K562 (cell line): Measurements from ENCODE around the gene KIRREL1. TPM values are rescaled to one million over a fixed set of nuclear protein-coding genes. Genes with fewer than 3 reads are reported as not detected.

Source experiments
- ATAC-seq: fragments of 200-7000 bp; cut with Tn5 transposase; 3 replicates; pipeline ENCODE4 v1.9.1; 2020; ENCODE audit warnings: moderate library complexity
- BruUV-seq: library from RNA; stranded (reverse); fragments of 400-500 nt; replicated peaks from 2 replicates; lab custom pipeline; 2021; lab: Mats Ljungman, UMichigan
- CTCF ChIA-PET: fragments of 300-600 bp; formaldehyde crosslinking; extraction: SDS; loops from one replicate; lab custom pipeline; 2021; ENCODE audit warnings: low intra/inter-chr PET ratio; lab: Yijun Ruan, JAX
- POLR2A ChIA-PET: fragments of 300-600, 350-650 bp; sonication (Branson Sonifier 250); formaldehyde crosslinking; extraction: SDS; loops from one replicate; lab custom pipeline; 2021; ENCODE audit warnings: antibody characterized with exemption, inconsistent platforms; lab: Yijun Ruan, JAX
- DNase-seq, 4 experiments: peaks; one replicate each; pipeline versions ENCODE4 v3.0.0 to v3.0.0-alpha.2; 2011 to 2018; ENCODE audit warnings: low spot score in 3 of 4, mixed read lengths in 3 of 4; ENCODE audit errors: extremely low read depth in 1 of 4
- FAIRE-seq: peaks from 2 replicates; lab custom pipeline; 2011; peaks lifted over from hg19 to GRCh38; lab: Jason Lieb, UNC
- H2AFZ ChIP-seq: 2 replicates; pipeline ENCODE4 v1.6.0; 2011; ENCODE audit warnings: low read depth, low read length, control low read depth, inconsistent platforms
- H3K27ac ChIP-seq: fragments of 200-600 bp; 3 replicates; pipeline ENCODE4 v1.8.0; 2011; ENCODE audit warnings: low read depth, mild to moderate bottlenecking, control low read depth, inconsistent platforms, low read length, moderate library complexity, mixed read lengths; ENCODE audit errors: extremely low read depth
- H3K27me3 ChIP-seq, 2 experiments: fragments of 300-600 bp in 1 of 2; 2 replicates in 1 of 2; 3 replicates in 1 of 2; pipeline versions ENCODE4 v1.6.0 to v1.8.0; 2011; ENCODE audit warnings: inconsistent platforms in 2 of 2, low read length in 2 of 2, mild to moderate bottlenecking in 1 of 2, mixed read lengths in 1 of 2, moderate library complexity in 1 of 2; ENCODE audit not compliant: control insufficient read depth in 2 of 2, insufficient read depth in 2 of 2
- H3K36me3 ChIP-seq: fragments of 300-600 bp; 3 replicates; pipeline ENCODE4 v1.8.0; 2011; ENCODE audit warnings: mild to moderate bottlenecking, low read length, inconsistent platforms; ENCODE audit not compliant: control insufficient read depth, insufficient read depth
- H3K4me1 ChIP-seq, 2 experiments: fragments of 200-600 bp in 1 of 2; replicated peaks in 1 of 2; 2 replicates in 1 of 2; 3 replicates in 1 of 2; pipeline versions ENCODE4 v1.5.1 to v1.8.0; 2011; ENCODE audit warnings: inconsistent platforms in 2 of 2, low read length in 2 of 2, mild to moderate bottlenecking in 1 of 2, mixed read lengths in 1 of 2, moderate library complexity in 1 of 2; ENCODE audit not compliant: control insufficient read depth in 2 of 2, insufficient read depth in 2 of 2
- H3K4me2 ChIP-seq: 2 replicates; pipeline ENCODE4 v1.6.1; 2011; ENCODE audit warnings: low read length, control low read depth, inconsistent platforms, mixed read lengths; ENCODE audit not compliant: insufficient read depth
- H3K4me3 ChIP-seq: fragments of 200-600 bp; sonication (generic), shearing (Covaris generic); 2 replicates; pipeline ENCODE4 v1.5.1; 2016; ENCODE audit warnings: control low read depth, inconsistent platforms
- H3K79me2 ChIP-seq: fragments of 200-600 bp; 3 replicates; pipeline ENCODE4 v1.8.0; 2011; ENCODE audit warnings: low read length, inconsistent platforms; ENCODE audit not compliant: control insufficient read depth, insufficient read depth
- H3K9ac ChIP-seq, 2 experiments: 2 replicates each; pipeline versions ENCODE4 v1.6.0 to v1.6.1; 2011; ENCODE audit warnings: low read depth in 2 of 2, low read length in 2 of 2, control low read depth in 1 of 2, inconsistent platforms in 1 of 2, mild to moderate bottlenecking in 1 of 2, mixed read lengths in 1 of 2; ENCODE audit not compliant: insufficient read depth in 1 of 2
- H3K9me1 ChIP-seq: one replicate; pipeline ENCODE4 v1.6.0; 2011; ENCODE audit warnings: inconsistent platforms, mild to moderate bottlenecking, low read length, moderate library complexity; ENCODE audit not compliant: control insufficient read depth, insufficient read depth
- H3K9me3 ChIP-seq: replicated peaks from 2 replicates; pipeline ENCODE4 v1.5.1; 2011; ENCODE audit warnings: low read depth, low read length, inconsistent platforms; ENCODE audit not compliant: control insufficient read depth, insufficient read depth
- H4K20me1 ChIP-seq: replicated peaks from 2 replicates; pipeline ENCODE4 v1.6.1; 2011; ENCODE audit warnings: low read length, inconsistent platforms, mixed read lengths; ENCODE audit not compliant: control insufficient read depth, insufficient read depth
- CHCHD3 ChIP-seq: fragments of 250-450 bp; sonication (Bioruptor Pico); IDR thresholded peaks from 2 replicates; pipeline ENCODE4 v2.1.2; 2022; ENCODE audit warnings: mild to moderate bottlenecking
- DACH1 ChIP-seq: fragments of 450-650 bp; IDR thresholded peaks from 2 replicates; pipeline ENCODE4 v1.6.1; 2018; ENCODE audit not compliant: partially characterized antibody
- RBFOX2 ChIP-seq: fragments of 200-400 bp; formaldehyde crosslinking; IDR thresholded peaks from 2 replicates; pipeline ENCODE4 v1.6.1; 2017; ENCODE audit warnings: low read depth, mild to moderate bottlenecking, low read length, moderate library complexity
- TAL1 ChIP-seq: fragments of 450-650 bp; IDR thresholded peaks from 2 replicates; pipeline ENCODE4 v1.6.1; 2016; ENCODE audit warnings: mild to moderate bottlenecking
- ZNF318 ChIP-seq, 2 experiments: fragments of 450-650 bp; IDR thresholded peaks; 2 replicates each; pipeline ENCODE4 v1.6.1; 2016; ENCODE audit warnings: mild to moderate bottlenecking in 2 of 2, borderline replicate concordance in 1 of 2, low read depth in 1 of 2, moderate library complexity in 1 of 2
- WGBS: fragments of 100-300 bp; shearing (Covaris generic); methylation state at CpG from one replicate; pipeline ENCODE4 v1.1.6; 2016; ENCODE audit warnings: low coverage, mixed read lengths; ENCODE audit not compliant: insufficient coverage; ENCODE audit errors: missing lambda C conversion rate; 5-methylcytosine and 5-hydroxymethylcytosine counted together
- in situ Hi-C: fragments of 300-500 bp; cut with MboI; formaldehyde crosslinking; loops from 4 replicates; pipeline ENCODE4 v1.15.0; 2018; ENCODE audit warnings: inconsistent platforms, mixed read lengths
- intact Hi-C: fragments of 100-400 bp; cut with micrococcal nuclease; formaldehyde crosslinking; loops from 2 replicates; pipeline ENCODE4 v1.14.2; 2022
- polyA plus RNA-seq, 8 experiments: library from polyadenylated mRNA; depleted of rRNA in 4 of 8; stranded (reverse) in 5 of 8; unstranded in 3 of 8; fragments of >200 nt; fragmentation: Nextera tagmentation in 2 of 8; fragmentation: Illumina TruSeq in 1 of 8; extraction: Ambion mirVana in 2 of 8; extraction: Trizol in 1 of 8; gene quantifications; 2 replicates each; pipeline versions ENCODE4 v1.2.1 to v1.2.3, GENCODE V29; 2011 to 2014; ENCODE audit warnings: inconsistent platforms in 1 of 8, missing spikeins in 1 of 8
- total RNA-seq, 7 experiments: library from RNA; depleted of rRNA in 6 of 7; stranded (reverse); fragments of >200 nt in 6 of 7; fragmentation: Illumina TruSeq in 2 of 7; extraction: Trizol in 2 of 7; gene quantifications; 2 replicates each; pipeline versions ENCODE4 v1.2.1 to v1.2.3, GENCODE V29; 2011 to 2021; ENCODE audit warnings: low replicate concordance in 1 of 7

The KIRREL1 gene
- total and polyA plus RNA-seq, 9 of the 15 experiments (the other 6 are each of a cell fraction or from before 2014, with no cell fraction given): under 0.01 to 0.22 (median 0.03) TPM; not detected in 3

- in situ Hi-C loops: loop anchor here (10.0 kb wide), 1 partner anchor 89 kb away; no protein-coding TSS in a partner anchor
- Histone ChIP-seq H3K9me3 (no peaks in the 10 kb centered on the region), H3K79me2 (no peaks in the 10 kb centered on the region), H3K4me1 (no peaks in the 10 kb centered on the region), H3K9me1 (no peaks in the 10 kb centered on the region), H2AFZ (no peak overlapping the region), H4K20me1 (no peaks in the 10 kb centered on the region), H3K4me3 (no peak overlapping the region), H3K27ac (no peak overlapping the region), H3K4me2 (no peak overlapping the region), H3K36me3 (no peaks in the 10 kb centered on the region), H3K27me3 (peaks cover 23 to 64% of the 10 kb centered on the region in 2 experiments; a peak in 4 of 5 replicates), H3K9ac (no peak overlapping the region)
- no TSS peak for BruUV-seq
- TF ChIP-seq CHCHD3 (CRISPR knock-in tag) (no peak), RBFOX2 (no peak), TAL1 (no peak), ZNF318 (IDR thresholded peaks at IDR 0.05; ENCODE audit: borderline replicate concordance in 1 of 2, low read depth in 1 of 2) (no peak), DACH1 (no peak)
- ATAC-seq (no peak), DNase-seq (no peak), FAIRE-seq (no peak)
- POLR2A ChIA-PET: interaction anchor here (0.5 to 1.4 kb wide), 3 partner anchors 18 to 508 kb away, joined by 3 read pairs; no protein-coding TSS in a partner anchor
- CTCF ChIA-PET: no interaction called here
- intact Hi-C loops: no loop called here
- 2% methylated on average over 15 of the region's 18 CpGs for WGBS
Measured at GRCh38 chr1:158093376-158093775, 99.9 kb downstream of the KIRREL1 start.
